T-cell (primary cell): ENCODE data around the gene RGS7. TPM values are rescaled to one million over a fixed set of nuclear protein-coding genes. Genes with fewer than 3 reads are reported as not detected.

Source experiments
- ATAC-seq, 4 experiments: fragments of 200-7000 bp in 3 of 4; fragments of 150-1000 bp in 1 of 4; cut with Tn5 transposase; replicated peaks in 1 of 4; 1 replicate in 3 of 4; 2 replicates in 1 of 4; pipeline ENCODE4 v1.10.0; 2021; ENCODE audit warnings: moderate library complexity in 3 of 4, mild to moderate bottlenecking in 2 of 4, moderate number of reproducible peaks in 1 of 4
- CTCF ChIA-PET, 2 donors: fragments of 300-600 bp; sonication (Branson Sonifier 250); formaldehyde crosslinking; loops; one replicate each; lab custom pipeline; 2022; ENCODE audit warnings: antibody characterized with exemption in 2 of 2; lab: Charles Lee
- POLR2A ChIA-PET, 2 donors: fragments of 300-600 bp; sonication (Branson Sonifier 250); formaldehyde crosslinking; loops; one replicate each; lab custom pipeline; 2022; ENCODE audit warnings: antibody characterized with exemption in 2 of 2; lab: Charles Lee
- DNase-seq, 35 experiments: peaks; one replicate each; pipeline versions ENCODE4 v3.0.0 to v3.0.0-alpha.2; 2013 to 2023
- H3K27ac ChIP-seq: one replicate; pipeline ENCODE4 v1.5.1; 2013; ENCODE audit warnings: low read length
- H3K27me3 ChIP-seq, 2 experiments: replicated peaks in 1 of 2; 1 replicate in 1 of 2; 2 replicates in 1 of 2; pipeline versions ENCODE4 v1.6.1 to v1.7.0; 2013; ENCODE audit warnings: low read length in 1 of 2, mixed read lengths in 1 of 2; ENCODE audit not compliant: control insufficient read depth in 2 of 2, insufficient read depth in 2 of 2; ENCODE audit errors: extremely low read depth in 1 of 2
- H3K36me3 ChIP-seq, 2 donors: 1 replicate in 1 of 2; 2 replicates in 1 of 2; pipeline versions ENCODE4 v1.6.1 to v1.7.0; 2013; ENCODE audit warnings: low read length in 1 of 2; ENCODE audit not compliant: control insufficient read depth in 2 of 2, insufficient read depth in 1 of 2; ENCODE audit errors: extremely low read depth in 1 of 2
- H3K4me1 ChIP-seq, 2 experiments: 1 replicate in 1 of 2; 2 replicates in 1 of 2; pipeline versions ENCODE4 v1.6.1 to v1.7.0; 2013; ENCODE audit warnings: low read length in 2 of 2, mixed read lengths in 1 of 2; ENCODE audit not compliant: insufficient read depth in 2 of 2, control insufficient read depth in 1 of 2; ENCODE audit errors: extremely low read depth in 1 of 2
- H3K4me3 ChIP-seq, 2 donors: 1 replicate in 1 of 2; 2 replicates in 1 of 2; pipeline versions ENCODE4 v1.5.1 to v1.7.0; 2013; ENCODE audit warnings: mild to moderate bottlenecking in 2 of 2, low read length in 1 of 2, moderate library complexity in 1 of 2; ENCODE audit not compliant: control insufficient read depth in 1 of 2; ENCODE audit errors: extremely low read depth in 1 of 2
- H3K9me3 ChIP-seq: 2 replicates; pipeline ENCODE4 v1.7.0; 2013
- H3K27ac Mint-ChIP-seq, 2 donors: one replicate each; pipeline ENCODE4 v1.8.0; 2020 to 2021; ENCODE audit warnings: mild to moderate bottlenecking in 2 of 2, mixed read lengths in 2 of 2
- H3K27me3 Mint-ChIP-seq, 2 donors: one replicate each; pipeline ENCODE4 v1.8.0; 2021 to 2022; ENCODE audit warnings: mixed read lengths in 2 of 2
- H3K36me3 Mint-ChIP-seq: one replicate; pipeline ENCODE4 v1.8.0; 2021; ENCODE audit warnings: mixed read lengths
- H3K4me1 Mint-ChIP-seq, 3 donors: one replicate each; pipeline ENCODE4 v1.8.0; 2020 to 2022; ENCODE audit warnings: mixed read lengths in 3 of 3, mild to moderate bottlenecking in 1 of 3
- H3K4me3 Mint-ChIP-seq, 3 donors: one replicate each; pipeline ENCODE4 v1.8.0; 2020 to 2022; ENCODE audit warnings: mild to moderate bottlenecking in 3 of 3, mixed read lengths in 3 of 3, moderate library complexity in 3 of 3
- H3K9me3 Mint-ChIP-seq, 3 donors: one replicate each; pipeline ENCODE4 v1.8.0; 2020 to 2022; ENCODE audit warnings: mixed read lengths in 3 of 3
- WGBS: methylation state at CpG from one replicate; pipeline ENCODE4 v1.1.5; 2013; ENCODE audit warnings: missing lambda C conversion rate; ENCODE audit not compliant: insufficient coverage; 5-methylcytosine and 5-hydroxymethylcytosine counted together
- total RNA-seq, 35 experiments: library from RNA in 6 of 35; stranded (reverse) in 6 of 35; fragments of 120-200 nt in 1 of 35; gene quantifications; one replicate each; pipeline versions ENCODE4 v1.2.1 to v1.2.4 and lab custom pipeline; 2013 to 2026

The RGS7 gene
- total RNA-seq, 5 donors from 2014 or later (not counting 1 experiment from before 2014, with no cell fraction given), result not detected

DNA sequence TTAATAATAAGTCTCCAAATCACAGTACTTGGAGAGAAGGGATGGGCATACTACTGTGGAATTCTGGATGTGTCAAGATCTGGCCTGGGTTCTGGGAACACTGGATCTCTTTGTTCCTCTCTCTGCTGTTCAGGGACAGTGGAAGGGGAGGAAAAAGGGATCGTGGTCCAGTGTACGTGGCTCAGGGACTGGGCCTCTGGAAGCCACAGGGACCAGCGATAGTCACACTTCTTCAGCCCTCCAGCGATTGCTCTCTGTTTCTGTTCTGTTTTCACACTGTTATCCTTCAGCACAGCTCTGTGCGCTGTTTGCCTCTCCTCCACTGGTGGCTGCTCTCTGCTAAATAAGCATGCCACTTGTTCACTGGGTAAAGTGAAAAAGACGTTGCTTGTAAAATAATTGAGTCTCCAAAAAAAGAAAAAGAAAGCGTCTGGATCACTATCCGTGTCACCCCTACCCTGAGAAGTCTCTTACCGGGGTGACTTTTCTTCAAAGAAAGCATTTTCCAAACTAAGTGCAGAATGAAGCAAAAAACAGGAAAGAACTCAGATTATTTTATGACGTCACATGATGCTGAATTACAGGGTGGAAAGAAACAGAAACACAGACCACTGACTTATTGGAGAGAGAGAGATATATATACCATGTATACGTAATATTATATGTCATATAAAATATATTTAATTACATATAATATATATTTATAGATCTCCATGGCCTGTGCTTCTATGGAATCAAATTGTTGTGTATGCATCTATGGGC is 279.4 kb downstream of the RGS7 start:
- no peak overlapping the region for H3K27ac Mint-ChIP-seq
- ChIA-PET CTCF (no interaction called here), POLR2A (no interaction called here)
- no peak overlapping the region for H3K4me3 Mint-ChIP-seq
- DNase-seq, result no peak
- H3K36me3 ChIP-seq, result no peaks in the 10 kb centered on the region
- H3K9me3 Mint-ChIP-seq, result peaks cover 0 to 4% (median 3%) of the 10 kb centered on the region in 3 donors
- ATAC-seq, result no peak
- H3K27me3 Mint-ChIP-seq, result no peaks in the 10 kb centered on the region
- H3K4me1 ChIP-seq, result no peaks in the 10 kb centered on the region
- WGBS, result 93% methylated on average over 2 of the region's 11 CpGs
- H3K27me3 ChIP-seq, result no peaks in the 10 kb centered on the region
- H3K36me3 Mint-ChIP-seq, result no peaks in the 10 kb centered on the region
- no peaks in the 10 kb centered on the region for H3K4me1 Mint-ChIP-seq
- no peak overlapping the region for H3K27ac ChIP-seq
- H3K4me3 ChIP-seq, result no peak overlapping the region
- no peaks in the 10 kb centered on the region for H3K9me3 ChIP-seq

DNA sequence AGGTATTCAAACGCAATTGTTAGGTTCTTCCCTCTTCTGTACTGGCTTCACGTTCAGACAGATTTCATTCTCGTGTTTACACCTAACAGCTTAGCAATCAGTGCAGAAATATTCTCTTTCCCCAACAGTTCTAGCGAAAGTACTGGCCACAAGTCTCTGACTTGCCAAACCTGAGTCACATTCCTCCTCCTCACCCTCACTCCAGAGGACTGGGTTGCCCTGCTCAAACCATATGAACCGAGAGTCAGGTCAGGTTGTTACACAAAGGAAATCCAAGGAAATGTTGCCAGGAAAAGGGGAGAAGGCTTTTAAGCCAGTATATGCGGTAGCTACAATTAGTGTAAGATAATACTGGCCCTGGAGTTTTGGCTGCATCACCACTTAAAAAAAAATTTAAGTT is 282.5 kb downstream of the RGS7 start:
- Histone ChIP-seq H3K4me3 (no peak overlapping the region), H3K27ac (no peak overlapping the region), H3K4me1 (no peaks in the 10 kb centered on the region), H3K27me3 (no peaks in the 10 kb centered on the region), H3K9me3 (no peaks in the 10 kb centered on the region), H3K36me3 (no peaks in the 10 kb centered on the region)
- H3K9me3 Mint-ChIP-seq, result peaks cover 0 to 8% (median 0%) of the 10 kb centered on the region in 3 donors
- H3K4me3 Mint-ChIP-seq, result no peak overlapping the region
- ATAC-seq, result no peak
- no peaks in the 10 kb centered on the region for H3K4me1 Mint-ChIP-seq
- H3K27me3 Mint-ChIP-seq, result no peaks in the 10 kb centered on the region
- POLR2A ChIA-PET, result interaction anchor here in 1 of 2 donors (0.6 kb wide), 1 partner anchor 19 kb away, joined by 3 read pairs; no protein-coding TSS in a partner anchor
- DNase-seq, result no peak
- CTCF ChIA-PET, result no interaction called here
- H3K27ac Mint-ChIP-seq, result no peak overlapping the region
- 77% methylated on average over 4 of the region's 6 CpGs for whole genome bisulfite sequencing
- no peaks in the 10 kb centered on the region for H3K36me3 Mint-ChIP-seq

DNA sequence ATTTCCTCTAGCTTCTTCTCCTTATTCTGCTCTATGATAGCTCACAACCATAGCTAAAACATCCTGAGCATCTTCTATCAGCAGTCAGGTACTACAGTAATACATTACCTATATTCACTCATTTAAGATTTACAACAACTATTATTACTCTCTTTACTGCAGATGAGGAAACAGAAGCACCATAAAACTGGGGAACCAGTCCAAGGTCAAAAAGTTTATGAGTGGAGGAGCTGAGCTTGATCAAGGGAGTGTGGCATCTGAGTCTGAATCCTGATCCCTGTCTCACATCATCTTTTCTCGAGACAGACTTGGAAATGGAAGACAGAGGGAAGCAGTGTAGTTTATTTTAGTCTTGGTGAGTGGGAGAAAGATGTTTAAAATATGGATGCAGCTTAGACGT is 288.6 kb downstream of the RGS7 start:
- H3K36me3 ChIP-seq, result no peaks in the 10 kb centered on the region
- no peaks in the 10 kb centered on the region for H3K36me3 Mint-ChIP-seq
- no peaks in the 10 kb centered on the region for H3K27me3 ChIP-seq
- H3K9me3 Mint-ChIP-seq, result peaks cover 0 to 21% (median 0%) of the 10 kb centered on the region in 3 donors
- DNase-seq (no peak), ATAC-seq (no peak)
- no peaks in the 10 kb centered on the region for H3K4me1 Mint-ChIP-seq
- no peaks in the 10 kb centered on the region for H3K4me1 ChIP-seq
- no peaks in the 10 kb centered on the region for H3K9me3 ChIP-seq
- H3K4me3 ChIP-seq, result no peak overlapping the region
- H3K27me3 Mint-ChIP-seq, result no peaks in the 10 kb centered on the region
- ChIA-PET CTCF (no interaction called here), POLR2A (no interaction called here)
- no peak overlapping the region for H3K27ac ChIP-seq
- H3K4me3 Mint-ChIP-seq, result no peak overlapping the region
- WGBS, result 80% methylated on average over 1 of the region's 2 CpGs
- H3K27ac Mint-ChIP-seq, result no peak overlapping the region

DNA sequence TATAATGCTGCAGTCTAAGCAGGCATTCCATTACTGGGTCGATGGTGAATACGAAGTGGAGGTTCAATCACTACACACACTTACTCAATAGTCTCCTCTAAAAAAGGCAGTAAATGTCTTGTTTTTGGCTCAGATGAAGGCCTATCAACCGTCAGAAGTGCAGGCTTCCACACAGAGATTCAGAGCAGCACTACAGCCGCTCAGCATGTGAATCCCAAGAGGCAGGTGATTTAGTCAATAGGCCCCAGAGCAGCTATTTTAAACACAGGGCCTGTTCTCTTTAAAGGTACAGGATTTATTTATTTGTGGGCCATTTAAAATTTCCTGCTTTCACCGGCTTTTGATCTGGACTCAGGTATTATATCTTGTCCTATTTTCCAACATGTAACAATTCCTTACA is 293.7 kb downstream of the RGS7 start:
- Histone ChIP-seq H3K4me1 (no peaks in the 10 kb centered on the region), H3K27ac (no peak overlapping the region), H3K4me3 (no peak overlapping the region), H3K9me3 (no peaks in the 10 kb centered on the region), H3K36me3 (no peaks in the 10 kb centered on the region), H3K27me3 (no peaks in the 10 kb centered on the region)
- DNase-seq (no peak), ATAC-seq (no peak)
- Mint-ChIP-seq H3K4me1 (no peaks in the 10 kb centered on the region), H3K9me3 (peaks cover 2 to 24% (median 3%) of the 10 kb centered on the region in 3 donors), H3K27me3 (no peaks in the 10 kb centered on the region), H3K36me3 (no peaks in the 10 kb centered on the region), H3K4me3 (no peak overlapping the region), H3K27ac (no peak overlapping the region)
- ChIA-PET CTCF (no interaction called here), POLR2A (no interaction called here)
- 73% methylated on average over 2 of the region's 5 CpGs for WGBS

DNA sequence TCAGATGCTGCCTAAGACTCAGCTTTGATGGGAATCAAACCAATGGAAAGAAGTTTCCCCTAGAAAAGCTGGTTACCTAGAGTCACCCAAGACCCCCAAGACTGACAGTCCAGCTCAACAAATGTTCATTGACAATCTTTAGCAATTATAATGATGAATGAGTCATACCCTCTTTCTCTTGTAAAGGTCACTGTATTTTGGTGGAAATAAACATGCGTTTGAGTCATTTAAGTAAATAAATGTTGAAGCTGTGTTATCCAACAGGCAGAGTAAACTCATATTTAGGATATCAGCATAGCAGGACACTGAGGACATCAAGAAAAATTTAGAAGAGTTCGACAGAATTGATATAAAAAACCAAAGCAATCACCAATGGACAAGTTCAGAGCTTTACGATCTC is 295.9 kb downstream of the RGS7 start:
- ATAC-seq (no peak), DNase-seq (no peak)
- no peak overlapping the region for H3K27ac ChIP-seq
- H3K4me1 Mint-ChIP-seq, result no peaks in the 10 kb centered on the region
- no peak overlapping the region for H3K4me3 Mint-ChIP-seq
- H3K4me1 ChIP-seq, result no peaks in the 10 kb centered on the region
- H3K27me3 ChIP-seq, result no peaks in the 10 kb centered on the region
- H3K4me3 ChIP-seq, result no peak overlapping the region
- WGBS, result no CpG with 5 or more reads among the region's 3 CpGs
- H3K36me3 ChIP-seq, result no peaks in the 10 kb centered on the region
- no peaks in the 10 kb centered on the region for H3K36me3 Mint-ChIP-seq
- no peaks in the 10 kb centered on the region for H3K27me3 Mint-ChIP-seq
- ChIA-PET POLR2A (no interaction called here), CTCF (no interaction called here)
- no peaks in the 10 kb centered on the region for H3K9me3 ChIP-seq
- no peak overlapping the region for H3K27ac Mint-ChIP-seq
- peaks cover 2 to 15% (median 3%) of the 10 kb centered on the region in 3 donors for H3K9me3 Mint-ChIP-seq

DNA sequence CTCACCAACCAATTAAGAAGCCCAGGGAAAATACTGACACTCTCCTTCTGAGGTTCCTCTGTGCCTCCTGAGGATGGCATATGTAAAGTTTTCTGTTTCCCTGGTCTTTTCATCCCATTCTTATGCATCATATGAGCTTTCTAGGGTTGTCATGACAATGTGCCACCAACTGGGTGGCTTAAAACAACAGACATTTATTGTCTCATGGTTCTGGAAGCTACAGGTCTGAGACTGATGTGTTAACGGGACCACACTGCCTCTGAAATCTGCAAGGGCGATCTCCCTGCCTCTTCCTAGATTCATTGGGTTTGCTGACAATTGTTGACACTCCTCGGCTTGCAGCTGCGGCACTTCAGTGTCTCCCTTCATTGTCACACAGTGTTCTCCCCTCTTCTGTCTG is 308.4 kb downstream of the RGS7 start:
- Histone ChIP-seq H3K4me1 (no peaks in the 10 kb centered on the region), H3K36me3 (no peaks in the 10 kb centered on the region), H3K27ac (no peak overlapping the region), H3K4me3 (no peak overlapping the region), H3K9me3 (no peaks in the 10 kb centered on the region), H3K27me3 (no peaks in the 10 kb centered on the region)
- no peak for ATAC-seq
- no peaks in the 10 kb centered on the region for H3K27me3 Mint-ChIP-seq
- H3K4me1 Mint-ChIP-seq, result no peaks in the 10 kb centered on the region
- no peak for DNase-seq
- H3K9me3 Mint-ChIP-seq, result peaks cover 4 to 9% (median 6%) of the 10 kb centered on the region in 3 donors
- no peaks in the 10 kb centered on the region for H3K36me3 Mint-ChIP-seq
- ChIA-PET CTCF (no interaction called here), POLR2A (no interaction called here)
- H3K4me3 Mint-ChIP-seq, result no peak overlapping the region
- no peak overlapping the region for H3K27ac Mint-ChIP-seq
- 64% methylated on average over 4 of the region's 4 CpGs for WGBS
